Inflammatory macrophage (primary cell): ENCODE results near the gene PTPRQ.

ENCODE experiments used
- DNase-seq, 2 donors: peaks; one replicate each; pipeline ENCODE4 v3.0.0-alpha.2; 2020 to 2022

Gene PTPRQ

DNA sequence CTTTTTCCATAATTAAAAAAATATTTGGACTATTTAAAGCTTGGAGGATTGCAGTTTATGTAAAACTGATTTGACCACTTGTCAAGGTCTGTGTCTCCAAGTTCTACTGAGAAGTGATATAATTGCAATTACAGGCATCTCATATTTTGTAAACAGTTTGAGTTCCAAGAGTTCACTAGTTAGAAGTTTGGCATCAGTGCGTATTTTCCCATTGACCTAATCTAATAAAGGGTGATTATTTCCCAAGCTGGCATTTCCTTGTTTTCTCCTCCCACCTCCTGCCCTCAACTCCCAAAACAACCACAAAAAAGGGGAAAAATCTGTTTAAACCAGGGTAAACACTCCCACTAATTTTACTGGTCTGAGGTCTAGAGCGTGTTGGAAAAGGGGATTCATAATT, 260.4 kb downstream of the PTPRQ start:
- DNase-seq: no peak

DNA sequence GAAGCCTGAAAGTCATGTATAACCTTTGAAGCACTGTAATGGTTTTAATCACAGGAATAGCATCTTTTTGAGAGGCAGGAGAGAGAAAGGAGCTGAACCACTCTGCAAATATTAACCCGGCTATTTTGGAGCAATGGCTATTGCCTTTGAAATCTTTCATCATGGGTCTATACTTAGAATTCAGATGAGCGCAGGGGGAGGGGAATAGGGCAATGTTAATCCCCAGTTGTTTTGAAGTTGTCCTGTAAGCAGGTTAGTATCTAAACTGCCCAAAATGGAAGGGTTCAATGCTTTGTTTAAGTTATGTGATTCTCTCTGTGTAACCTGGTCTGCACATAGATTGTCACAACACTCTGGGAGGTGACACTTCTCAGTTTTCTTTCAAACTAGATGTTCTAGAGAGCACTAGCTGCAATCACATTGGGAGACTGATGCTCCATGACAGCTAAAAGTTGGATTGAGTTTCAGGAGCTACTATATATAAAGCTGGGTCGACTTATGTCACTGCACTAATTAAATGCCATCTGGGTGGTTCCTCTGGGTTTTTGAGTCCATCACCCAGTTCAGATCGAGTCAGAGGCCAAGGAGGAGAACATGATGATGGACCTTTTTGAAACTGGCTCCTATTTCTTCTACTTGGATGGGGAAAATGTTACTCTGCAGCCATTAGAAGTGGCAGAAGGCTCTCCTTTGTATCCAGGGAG, 263.2 kb downstream of the PTPRQ start, which contains the start of gene MYF6:
MYF6 (plus strand) TSS at position 509 of the 704 bp plus-strand sequence; CDS start at position 595, 86 bp downstream.
- DNase-seq: no peak

GRCh38 chr12:80707830-80708258, 263.8 kb downstream of the PTPRQ start:
- no peak for DNase-seq

DNA sequence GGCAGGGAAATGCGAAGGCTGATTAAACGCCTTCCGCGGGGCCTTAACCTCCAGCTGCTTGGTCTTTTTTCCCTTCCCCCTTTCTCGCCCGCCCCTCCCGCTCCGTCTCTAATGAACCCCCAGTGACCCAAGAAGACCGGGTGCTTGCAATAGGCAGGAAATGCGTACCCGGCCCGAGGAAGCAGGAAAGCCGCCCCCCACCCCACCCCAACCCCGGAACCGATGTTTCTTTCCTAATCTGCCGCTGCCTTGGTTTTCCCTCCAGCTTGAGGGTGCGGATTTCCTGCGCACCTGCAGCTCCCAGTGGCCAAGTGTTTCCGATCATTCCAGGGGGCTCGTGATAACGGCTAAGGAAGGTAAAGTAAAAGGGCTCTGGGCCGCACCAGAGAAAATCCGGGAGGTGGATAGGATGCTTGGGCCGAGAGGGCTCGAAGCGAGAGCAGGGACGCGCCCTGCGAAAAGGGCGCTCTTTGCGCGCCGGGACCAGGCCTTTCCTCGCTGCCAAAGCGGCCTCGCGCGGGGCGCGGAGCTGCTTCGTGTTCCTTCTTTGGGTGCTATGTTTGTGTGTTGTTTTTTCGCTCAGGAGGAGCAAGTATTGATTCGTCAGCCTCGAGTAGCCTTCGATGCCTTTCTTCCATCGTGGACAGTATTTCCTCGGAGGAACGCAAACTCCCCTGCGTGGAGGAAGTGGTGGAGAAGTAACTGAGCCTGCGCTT, 264.4 kb downstream of the PTPRQ start:
- no peak for DNase-seq

GRCh38 chr12:80708975-80709328, 264.9 kb downstream of the PTPRQ start:
- no peak for DNase-seq

GRCh38 chr12:80709811-80710726, 266.0 kb downstream of the PTPRQ start:
- DNase-seq: peak in 1 of 2 donors; percentile 9

GRCh38 chr12:80710727-80711449, 266.9 kb downstream of the PTPRQ start:
- no peak for DNase-seq

GRCh38 chr12:80711866-80712265, 267.8 kb downstream of the PTPRQ start:
- DNase-seq: no peak

- no peak for DNase-seq
Measured at GRCh38 chr12:80712866-80713265, 268.8 kb downstream of the PTPRQ start.

- DNase-seq: no peak
Measured at GRCh38 chr12:80713419-80713818, 269.4 kb downstream of the PTPRQ start.

DNA sequence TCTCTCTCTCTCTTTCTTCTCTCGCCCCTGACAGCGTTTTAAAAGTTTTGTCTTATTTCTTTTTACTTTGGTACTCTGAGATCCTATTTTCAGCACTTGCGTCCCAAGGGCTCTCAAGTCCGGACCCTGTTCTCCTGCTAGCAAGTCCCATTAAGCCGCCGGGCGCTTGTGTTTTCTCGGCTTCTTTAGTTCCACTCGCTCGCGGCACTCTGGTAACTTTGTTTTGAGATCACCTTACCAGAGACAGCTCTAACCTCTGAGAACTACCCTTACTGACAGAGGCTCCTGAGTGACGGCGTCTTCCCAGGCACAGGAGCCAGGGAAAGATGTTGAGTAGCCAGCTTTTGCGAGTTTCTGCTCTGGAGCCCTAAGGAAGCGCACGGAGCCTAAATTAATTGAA, 270.0 kb downstream of the PTPRQ start:
- no peak for DNase-seq

DNA sequence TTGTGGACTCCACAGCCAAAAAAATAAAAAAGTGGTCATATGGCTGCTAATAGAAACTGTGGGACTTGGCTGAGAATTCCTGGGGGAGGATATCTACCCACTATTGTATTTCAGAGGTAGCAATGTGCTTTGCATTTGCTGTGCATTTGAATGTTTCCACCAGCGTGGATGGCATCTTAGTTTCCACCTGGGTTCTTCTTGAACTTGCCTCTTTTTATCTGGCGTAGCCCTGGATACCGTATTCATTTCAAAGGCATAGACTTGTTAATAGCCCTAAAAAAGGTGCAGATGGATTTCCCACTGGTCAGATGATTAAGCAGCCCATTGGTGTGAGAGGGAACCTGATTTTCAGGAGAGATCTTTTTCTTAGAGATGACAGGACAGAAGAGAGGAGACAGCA, 270.8 kb downstream of the PTPRQ start:
- no peak for DNase-seq

DNA sequence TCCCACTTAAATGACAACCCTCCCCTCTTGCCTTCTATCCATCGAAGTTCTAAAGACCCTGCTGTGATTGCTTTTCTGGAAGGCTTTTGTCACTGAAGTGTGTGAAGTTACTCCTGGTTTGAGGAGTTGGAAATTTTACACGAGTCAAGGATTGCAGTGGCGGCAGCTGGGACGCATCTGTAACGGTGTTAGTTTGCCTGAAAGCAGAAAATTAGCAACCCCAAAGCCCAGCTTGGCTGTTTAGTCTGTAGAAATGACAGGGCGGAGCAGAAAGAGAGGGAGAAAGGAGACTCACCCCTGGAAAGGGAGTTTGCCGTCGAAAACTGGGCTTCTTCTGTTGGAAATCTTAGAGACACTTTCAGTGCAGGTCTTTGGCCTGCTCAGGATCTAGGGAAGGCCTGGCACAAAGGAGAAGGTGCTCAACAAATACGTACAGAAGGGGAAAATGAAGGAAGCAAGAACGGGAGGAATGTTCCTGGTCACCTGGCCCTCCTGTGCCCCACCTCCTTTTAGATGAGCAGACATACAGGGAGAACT, 271.7 kb downstream of the PTPRQ start:
- no peak for DNase-seq

- DNase-seq: no peak
Measured at GRCh38 chr12:80716696-80717469, 272.8 kb downstream of the PTPRQ start, which contains the start of gene MYF5. Gene MYF5 (plus strand): TSS chr12:80716912. CDS start chr12:80717064, 152 bp downstream.

GRCh38 chr12:80717856-80718255, 273.8 kb downstream of the PTPRQ start:
- DNase-seq: no peak

DNA sequence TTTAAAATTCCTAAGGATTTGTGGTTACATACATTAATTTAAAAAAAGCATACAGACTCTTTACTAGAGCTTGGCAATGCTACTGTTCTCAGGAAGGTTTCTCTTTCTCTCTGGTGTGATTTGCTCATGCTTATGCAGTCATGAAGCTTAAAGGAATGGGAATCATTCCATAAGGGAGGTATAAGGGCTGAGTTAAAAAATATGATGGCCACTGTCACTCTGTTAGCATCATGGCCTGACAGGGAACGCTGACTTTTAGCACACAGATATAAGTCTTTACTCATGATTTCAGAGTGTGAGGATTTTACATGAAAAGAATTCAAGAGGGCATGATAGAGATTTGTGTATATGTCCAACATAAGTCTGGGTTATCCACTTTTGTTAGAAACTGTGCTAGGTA, 276.5 kb downstream of the PTPRQ start:
- no peak for DNase-seq

DNA sequence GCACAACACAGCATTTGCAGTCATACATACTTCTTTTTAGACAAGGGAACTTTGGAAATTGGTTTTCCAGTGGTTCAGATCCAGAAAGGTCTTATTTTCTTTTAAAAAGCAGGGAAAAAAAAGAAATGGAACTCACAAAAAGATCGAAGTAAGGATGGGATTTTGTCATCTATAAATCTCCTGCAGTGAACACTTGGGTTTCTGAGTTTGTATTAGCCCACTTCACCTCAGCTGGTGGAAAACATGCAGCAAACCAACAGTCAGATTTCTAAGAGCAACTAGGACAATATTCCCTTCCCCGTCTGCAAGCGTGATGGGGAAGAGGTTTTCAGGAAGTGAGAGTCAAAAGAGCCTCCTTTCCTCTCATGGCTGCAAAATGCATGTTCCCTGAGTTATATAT, 277.3 kb downstream of the PTPRQ start:
- DNase-seq: no peak
